Measurements from ENCODE around the gene RCOR2.

DNA sequence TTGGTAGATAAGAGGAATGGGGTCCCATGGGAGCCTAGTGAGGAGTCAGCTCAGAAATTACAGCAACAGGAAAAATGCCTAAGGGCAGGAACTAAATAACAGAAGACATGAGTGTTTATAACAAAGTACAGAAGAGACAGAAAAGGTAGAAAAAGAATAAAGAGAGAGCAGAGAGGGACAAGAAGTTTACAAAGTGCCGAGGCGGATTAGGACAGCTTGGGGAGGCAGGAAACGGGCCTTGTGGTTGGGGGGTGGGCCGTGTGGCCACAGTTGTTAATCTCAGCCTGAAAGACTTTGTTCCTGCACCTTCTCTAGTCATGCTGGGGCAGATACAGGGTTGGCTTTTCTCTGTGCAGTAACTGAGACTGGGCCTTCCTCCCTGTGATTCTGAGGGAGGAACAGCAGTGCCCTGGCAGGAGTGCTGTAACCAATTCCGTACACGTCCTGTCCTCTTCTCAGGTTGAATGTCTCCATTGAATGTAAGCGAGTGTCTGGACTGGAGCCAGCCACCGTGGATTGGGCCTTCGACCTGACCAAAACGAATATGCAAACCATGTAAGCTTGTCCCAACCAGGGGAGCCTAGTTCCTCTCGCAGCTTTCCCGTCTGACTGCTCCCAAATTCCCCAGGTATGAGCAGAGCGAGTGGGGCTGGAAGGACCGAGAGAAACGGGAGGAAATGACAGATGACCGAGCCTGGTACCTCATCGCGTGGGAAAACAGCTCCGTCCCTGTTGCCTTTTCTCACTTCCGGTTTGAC lies 35.0 kb upstream of the RCOR2 start:
- TF ChIP-seq CTCF (conservative IDR thresholded peaks at IDR 0.05 in 1 of 2, IDR thresholded peaks at IDR 0.05 in 1 of 2; ENCODE audit: extremely low read depth in 1 of 2, insufficient read depth in 1 of 2, low read depth in 1 of 2, low read length in 2 of 2) = no peak
- TF ChIP-seq EZH2 (IDR thresholded peaks at IDR 0.05; ENCODE audit: borderline replicate concordance, low read length) = no peak

All from mammary epithelial cell (primary cell).